GM18526 (cell line): ENCODE data around the gene SLC24A4.

Experiments used
- POLR2A ChIP-seq: IDR thresholded peaks from 3 replicates; pipeline ENCODE4 v1.6.1; 2011; ENCODE audit not compliant: insufficient read length; ENCODE audit errors: extremely low read depth

Gene SLC24A4

DNA sequence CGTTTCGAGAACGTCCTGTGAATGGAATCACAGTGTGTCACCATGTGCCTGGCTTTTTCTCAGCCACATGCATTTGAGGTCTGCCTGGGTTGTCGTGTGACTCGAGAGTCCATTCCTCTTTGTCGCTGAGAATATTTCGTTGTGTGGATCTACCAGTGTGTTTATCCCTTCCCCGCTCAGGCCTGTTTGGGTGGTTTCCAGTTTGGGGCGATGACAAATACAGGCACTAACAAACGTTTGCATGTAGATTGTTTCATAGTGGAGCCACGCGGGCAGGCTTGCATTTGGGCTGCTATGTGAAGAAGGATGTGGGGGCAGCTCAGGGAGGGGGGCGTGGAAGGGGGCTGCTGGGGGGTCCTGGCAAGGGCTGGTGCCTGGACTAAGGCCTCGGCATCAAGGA, 204.8 kb downstream of the SLC24A4 start:
- no peak for TF ChIP-seq POLR2A

DNA sequence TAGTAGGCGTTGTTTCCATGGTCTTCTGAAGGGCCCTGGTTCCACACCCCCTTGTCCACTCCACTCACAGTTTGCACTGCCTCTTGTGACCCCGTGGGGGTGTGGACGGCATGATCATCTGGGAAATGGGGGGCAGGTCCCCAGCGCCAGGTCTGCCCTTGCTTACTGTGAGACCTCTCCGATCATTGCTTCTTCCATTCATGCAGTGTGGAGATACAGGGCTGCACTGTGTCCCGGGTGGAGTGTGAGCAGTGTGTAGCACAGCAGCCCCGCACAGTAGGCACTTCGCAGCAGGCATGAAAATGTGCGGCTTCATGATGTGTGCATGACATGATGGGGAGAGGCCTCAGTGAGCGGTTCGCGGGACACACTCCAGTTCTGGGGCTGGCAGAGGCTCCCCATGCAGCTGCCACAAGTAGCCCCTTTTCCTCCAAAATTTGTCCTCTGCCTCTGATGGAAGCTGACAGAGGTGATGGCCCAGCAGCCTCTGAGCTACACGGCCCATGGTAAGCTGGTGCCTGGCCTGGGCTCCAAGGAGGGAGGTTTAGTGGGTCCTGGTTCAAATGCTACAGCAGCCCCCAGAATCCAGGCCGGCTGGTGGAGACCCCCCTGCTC, 205.6 kb downstream of the SLC24A4 start:
- no peak for TF ChIP-seq POLR2A

DNA sequence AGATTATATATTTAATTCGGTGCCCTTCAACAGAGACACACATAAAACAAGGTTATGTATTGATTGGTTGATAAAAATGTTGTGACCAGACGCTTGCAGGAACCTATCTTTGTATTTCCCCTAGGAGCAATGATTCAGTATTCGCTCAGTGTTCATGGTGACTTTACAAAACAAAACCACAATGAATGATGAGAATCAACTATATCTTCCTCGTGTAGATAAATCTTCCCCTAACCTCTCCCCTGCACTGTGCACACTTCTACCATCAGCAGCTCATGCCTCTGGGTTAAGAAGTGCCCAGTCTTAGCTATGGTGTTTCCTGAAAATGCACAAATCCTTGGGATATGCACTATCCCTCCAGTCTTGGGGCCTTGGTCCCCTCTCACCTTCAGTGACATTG, 206.9 kb downstream of the SLC24A4 start:
- TF ChIP-seq POLR2A, result no peak

DNA sequence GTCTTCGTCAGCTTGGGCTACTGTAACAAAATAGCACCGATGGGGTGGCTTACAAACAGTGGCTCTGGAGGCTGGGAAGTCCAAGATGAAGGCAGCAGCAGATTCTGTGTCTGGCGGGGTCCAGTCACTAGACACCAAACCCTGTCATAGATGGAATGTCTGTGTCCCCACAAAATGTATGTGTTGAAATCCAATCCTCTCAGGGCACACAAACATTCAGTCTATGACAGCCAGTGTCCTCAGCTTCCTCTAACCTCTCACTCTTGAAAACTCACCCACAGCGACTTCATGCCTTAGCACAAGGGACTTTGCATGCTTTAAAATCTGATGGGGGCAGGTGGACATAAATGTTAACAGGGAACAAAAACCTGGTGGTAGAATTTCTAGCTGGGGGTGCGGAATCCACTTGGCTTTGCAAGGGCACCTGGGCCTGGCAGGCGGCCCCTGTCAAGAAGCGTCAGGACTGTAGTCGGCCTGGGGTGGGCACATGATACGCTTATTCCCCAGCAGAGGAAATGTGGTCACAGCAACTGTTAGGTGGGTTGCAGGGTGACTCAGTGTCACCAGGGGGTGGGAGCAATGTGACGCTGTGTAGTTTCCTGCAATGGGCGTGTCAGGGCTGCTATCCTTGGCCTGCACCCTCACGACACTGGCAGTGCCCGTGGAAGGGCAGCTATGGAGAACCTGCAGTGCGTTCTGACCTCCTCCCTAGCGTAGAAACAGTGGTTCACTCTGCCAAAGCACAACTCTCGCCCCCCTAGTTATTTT, 208.3 kb downstream of the SLC24A4 start:
- no peak for TF ChIP-seq POLR2A

DNA sequence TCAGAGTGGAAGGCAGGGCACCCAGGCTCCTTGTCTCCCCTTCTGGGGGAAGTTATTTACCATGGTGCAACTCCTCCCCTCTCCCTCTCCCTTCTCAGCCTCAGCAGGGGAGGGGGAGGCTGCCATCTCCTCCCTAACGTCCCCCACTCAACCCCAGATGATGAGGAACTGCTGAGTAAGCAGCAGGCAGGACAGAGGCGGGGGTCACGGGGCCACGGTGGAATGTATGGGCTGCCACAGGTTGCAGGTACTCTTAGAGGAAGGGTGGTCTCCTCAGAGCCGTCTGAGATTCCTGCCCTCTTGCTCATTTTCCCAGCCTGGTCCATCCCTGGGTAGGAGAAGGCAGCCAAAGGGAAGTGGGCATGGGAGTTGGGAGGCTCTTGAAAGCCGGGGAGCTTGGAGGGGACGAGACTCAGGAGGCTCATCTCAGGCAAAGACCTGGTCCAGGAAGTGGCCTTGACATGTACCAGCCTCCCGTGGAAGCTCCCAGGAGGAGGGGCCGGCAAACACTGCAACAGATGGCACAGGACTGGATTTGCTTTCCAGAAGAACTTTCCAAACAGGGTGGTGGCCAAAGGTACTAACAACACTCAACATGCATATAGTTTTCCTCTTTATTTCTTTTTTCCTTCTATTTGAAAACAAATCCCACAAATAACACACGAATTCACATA, 209.7 kb downstream of the SLC24A4 start:
- no peak for TF ChIP-seq POLR2A

DNA sequence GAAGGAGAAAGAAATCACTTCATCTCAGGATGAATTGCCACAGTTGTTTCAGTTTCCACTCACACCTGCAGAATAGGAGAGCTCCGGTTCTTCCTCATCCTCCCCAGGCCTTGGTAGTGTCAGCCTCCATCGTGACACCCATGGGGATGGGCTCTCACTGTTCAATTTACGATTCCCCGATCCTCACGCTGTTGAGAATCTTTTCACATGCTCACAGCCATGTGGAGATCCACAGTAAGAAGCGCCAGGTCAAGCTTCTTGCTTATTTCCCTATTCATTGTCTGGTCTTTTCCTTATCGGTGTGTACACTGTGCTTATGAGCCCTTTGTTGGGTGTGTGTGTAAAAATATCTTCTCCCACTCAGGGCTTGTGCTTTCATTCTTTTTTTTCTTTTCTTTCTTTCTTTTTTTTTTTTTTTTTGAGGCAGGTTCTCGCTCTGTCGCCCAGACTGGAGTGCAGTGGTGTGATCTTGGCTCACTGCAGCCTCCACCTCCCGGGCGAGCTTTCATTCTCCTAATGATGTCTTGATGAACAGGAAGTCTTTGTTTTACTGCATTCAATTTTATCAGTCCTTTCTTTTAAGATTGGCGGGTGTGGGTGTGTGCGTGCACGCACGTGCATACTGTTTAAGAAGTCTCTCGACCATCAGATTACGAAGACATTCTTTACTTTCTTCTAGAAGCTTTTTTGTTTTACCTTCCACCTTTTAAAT, 212.1 kb downstream of the SLC24A4 start:
- TF ChIP-seq POLR2A, result no peak

DNA sequence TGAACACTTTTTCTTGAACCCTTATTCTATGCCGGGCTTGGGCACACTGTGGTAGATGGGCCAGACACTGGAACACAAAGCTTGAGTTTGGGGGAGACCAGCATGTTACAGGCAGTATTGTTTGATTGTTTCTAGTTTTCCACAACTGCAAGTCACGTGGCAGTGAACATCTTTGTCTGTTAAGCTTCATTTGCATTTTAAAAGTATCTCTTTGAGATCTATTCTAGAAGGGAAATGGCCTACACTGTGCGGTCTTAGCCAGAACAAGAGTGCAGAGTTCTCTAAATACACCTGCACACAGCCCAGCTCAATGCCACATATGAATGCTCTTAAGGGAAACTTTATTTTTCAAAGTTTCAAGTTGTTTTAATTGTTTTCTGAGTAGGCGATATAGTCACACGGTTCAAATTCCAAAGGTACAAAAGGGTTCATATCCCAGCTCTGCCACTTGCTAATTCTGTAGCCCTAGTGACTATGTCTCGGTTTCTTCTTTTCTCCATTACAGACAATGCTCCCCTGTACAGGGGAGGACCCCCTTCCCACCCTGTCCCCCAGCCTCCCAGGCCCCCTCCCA, 215.5 kb downstream of the SLC24A4 start:
- TF ChIP-seq POLR2A, result no peak

DNA sequence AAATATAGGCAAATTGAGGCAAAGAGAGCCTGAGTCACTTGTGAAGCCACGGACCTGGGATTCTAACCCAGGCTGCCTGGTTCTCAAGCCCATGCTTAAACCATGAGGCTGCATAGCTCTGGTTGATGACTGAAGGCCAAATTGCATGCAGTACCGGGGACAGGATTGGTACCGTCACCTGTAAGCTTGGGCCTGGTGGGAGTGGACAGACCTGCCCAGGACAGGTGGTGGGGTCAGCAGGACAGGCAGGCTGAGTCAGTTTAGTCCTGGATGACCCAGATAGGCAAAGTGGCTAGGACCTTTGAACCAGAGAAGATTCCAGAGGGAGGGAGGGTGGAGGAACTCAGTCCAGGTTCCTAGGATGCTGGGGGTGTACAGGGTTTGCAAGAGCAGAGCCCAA, 216.5 kb downstream of the SLC24A4 start:
- TF ChIP-seq POLR2A, result no peak

DNA sequence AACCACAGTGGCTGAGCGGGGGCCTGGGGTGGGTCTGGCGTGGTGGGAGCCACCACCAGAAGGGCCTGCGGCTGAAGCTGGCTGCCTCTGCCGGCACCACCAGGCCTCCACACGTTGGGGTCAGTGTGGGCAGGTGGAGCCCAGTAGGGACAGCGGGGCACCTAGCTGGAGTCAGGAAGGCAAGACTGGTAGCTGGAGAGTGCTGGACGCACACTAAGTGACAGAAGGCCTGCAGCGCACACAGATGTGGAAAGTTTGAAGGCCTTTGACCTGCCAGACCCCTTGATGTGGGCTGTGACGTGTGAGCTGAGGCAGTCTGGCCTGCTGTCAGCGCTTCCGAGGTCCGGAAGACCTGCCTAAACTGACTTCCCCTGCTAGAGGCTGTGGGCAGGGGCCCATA, 216.9 kb downstream of the SLC24A4 start:
- no peak for TF ChIP-seq POLR2A

DNA sequence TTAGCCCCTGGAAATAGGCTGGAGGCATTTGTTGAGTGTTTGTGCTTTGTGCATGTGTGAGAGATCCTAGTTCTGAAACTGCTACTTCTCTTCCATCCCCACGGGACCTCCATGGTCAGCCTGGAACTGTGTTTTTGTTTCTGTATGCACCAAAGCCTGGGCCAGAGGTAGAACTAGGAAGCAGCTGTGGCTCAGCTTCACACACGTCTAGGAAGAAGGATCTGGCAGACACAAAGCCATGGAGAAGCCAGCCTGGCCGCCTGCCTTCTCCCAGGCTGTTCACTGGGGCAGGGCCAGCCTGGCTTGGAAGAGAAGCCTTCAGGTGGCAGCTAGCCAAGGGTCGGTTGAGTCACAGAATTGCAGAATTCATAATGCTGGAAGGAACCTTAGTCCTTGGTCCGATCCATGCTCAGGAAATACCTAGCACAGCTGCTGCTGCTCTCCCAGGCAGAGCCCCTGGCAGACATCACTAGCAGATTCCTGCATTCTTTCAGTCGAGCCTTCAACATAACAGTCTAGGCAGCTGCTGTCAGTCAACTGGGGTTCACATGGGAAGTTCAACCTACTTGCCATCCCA, 217.6 kb downstream of the SLC24A4 start:
- TF ChIP-seq POLR2A, result no peak

DNA sequence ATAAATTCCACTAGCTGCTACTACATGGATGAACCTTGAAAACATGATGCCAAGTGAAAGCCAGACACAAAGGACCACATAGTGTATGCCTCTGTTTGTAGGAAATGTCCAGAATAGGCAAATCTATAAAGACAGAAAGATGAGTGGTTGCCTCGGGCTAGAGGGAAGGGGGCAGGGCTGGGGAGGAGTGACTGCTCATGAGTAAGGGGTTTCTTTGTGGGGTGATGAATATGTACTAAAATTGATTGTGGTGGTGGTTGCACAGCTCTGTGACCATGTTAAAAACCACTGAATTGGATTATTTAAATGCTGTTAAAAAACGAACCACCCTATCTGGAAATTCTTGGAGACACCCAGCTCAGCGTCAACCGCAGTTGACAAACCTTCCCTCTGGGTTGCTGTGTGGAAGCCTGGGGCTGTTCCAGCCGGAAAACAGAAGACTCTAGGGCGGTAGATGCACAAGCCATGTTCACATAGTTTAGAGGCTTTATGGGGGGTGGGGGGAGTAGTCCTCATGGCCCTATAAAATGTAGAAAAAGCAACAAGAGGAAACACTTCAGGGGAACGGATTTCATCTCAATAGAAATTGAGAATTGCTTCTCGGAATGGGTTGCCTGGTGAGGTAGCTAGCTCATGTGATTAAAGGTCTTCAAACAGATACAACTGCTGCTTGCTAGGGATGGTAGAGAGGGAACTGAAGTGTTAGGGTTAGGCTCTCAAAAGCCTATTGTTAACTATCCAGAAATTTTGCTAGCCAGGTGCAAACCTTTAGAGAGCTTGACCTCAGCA, 220.0 kb downstream of the SLC24A4 start:
- TF ChIP-seq POLR2A, result no peak

DNA sequence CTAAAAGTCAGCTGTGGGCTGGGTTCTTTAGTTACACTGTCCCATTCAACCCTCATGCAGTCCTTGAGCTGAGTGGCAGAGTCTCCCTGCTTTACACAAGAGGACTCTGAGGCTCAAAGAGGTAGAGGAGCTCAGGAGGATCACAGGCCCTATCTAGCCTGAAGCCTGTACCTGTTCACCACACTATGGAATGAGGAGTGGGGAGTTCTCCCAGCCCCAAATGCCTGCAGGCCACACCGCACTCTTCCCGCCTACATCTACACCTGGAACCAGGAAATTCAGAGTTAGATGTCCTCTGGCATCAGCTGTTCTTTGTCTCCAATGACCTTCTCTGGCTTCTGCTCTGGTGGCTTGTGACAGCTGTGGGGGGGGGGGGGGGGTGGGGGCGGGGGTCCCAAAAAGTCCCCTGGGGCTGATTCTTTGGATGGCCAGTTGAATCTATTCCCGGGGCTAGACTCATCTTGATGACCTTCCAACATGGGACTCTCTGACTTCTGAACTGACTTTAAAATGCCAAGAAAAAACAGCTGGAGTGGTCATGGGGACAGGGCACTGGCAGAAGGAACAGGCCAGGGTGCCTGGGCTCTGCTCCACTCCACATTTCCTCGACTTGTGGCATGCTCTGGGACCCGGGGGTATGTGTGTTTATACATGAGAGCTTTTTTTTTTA, 221.2 kb downstream of the SLC24A4 start:
- no peak for TF ChIP-seq POLR2A

DNA sequence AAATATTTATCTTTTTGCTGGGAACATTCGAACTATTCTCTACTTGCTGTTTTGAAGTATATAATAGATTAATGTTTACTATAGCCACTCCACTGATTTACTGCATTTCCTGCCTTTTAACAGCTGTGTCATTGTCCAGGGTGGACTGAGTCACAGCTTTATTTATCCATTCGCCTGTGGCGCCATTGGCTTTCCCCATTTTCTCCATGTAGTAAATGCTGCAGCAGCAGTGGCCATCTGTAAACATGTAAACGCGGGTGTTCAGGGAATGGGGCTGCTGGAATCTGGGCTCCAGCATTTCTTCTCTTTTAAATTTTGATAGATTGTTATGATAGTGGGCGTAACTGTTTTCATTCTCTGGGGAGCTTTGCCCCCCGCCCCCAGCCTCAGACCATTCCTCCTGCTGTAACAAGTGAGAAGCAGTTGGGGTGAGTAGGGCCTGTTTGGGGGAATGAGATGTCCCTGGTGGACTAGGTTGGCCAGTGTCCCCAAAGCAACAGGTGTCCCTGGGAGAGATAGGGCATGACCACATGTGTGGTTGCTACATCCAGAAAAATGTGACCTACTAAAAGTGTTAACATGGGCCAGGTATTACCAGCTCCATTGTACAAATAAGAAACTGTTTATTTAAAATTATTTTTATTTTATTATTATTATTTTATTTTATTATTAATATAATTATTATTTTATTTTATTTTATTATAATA, 223.5 kb downstream of the SLC24A4 start:
- no peak for TF ChIP-seq POLR2A

DNA sequence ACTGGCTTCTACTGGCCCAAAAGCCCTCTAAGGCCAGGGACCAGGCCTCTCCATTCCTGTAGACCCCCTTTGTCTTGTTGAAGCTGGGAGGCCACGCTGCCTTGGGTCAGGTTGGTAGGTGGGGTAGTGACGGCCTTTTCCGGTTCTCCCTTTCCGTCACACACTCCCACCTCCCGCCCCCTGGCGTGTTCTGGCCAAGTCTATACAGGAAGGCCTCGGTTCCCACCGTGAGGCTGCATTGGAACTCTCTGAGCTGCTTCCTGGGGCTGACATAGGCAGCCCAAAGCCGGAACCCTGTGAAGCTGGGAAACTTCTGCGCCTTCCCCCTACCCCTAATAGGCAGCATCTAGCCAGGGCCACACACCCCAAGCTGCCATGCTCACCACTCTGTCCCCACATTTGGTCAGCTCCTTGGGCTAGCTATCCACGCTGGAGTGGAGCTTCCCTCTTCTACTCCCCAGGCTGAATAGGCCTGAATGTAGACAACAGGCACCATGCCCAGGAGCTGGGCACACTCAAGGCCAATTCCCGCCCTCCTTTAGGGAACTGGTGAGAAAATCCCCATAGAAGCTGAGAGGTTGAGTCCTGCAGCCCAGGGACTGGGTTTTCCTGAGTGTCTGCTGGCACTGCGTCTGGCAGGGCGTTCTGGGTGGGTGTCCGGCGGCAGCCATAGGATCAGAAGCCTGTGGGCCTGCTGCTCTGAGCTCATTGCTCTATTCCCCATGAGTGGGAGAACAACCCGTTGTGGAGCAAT, 226.3 kb downstream of the SLC24A4 start:
- TF ChIP-seq POLR2A, result no peak
